Measurements from ENCODE around the gene MXRA7. TPM values are rescaled to one million over a fixed set of nuclear protein-coding genes. Genes with fewer than 3 reads are reported as not detected.

The MXRA7 gene
- total and polyA plus RNA-seq, 4 donors = 4.8 to 22.1 (median 11.3) TPM

- H3K9me3 ChIP-seq (ENCODE audit: control insufficient read depth in 4 of 4, low read length in 3 of 4) = no peaks in the 10 kb centered on the region
- no peak for DNase-seq (ENCODE audit: low spot score)
- 79% methylated on average over 1 of the region's 1 CpG for WGBS
- no peak for TF ChIP-seq NR2F2 (IDR thresholded peaks at IDR 0.05)
- no peak for TF ChIP-seq RAD21 (IDR thresholded peaks at IDR 0.05)
- TF ChIP-seq RXRA (IDR thresholded peaks at IDR 0.05) = no peak
- no peak for TF ChIP-seq HNF4G (IDR thresholded peaks at IDR 0.05)
- no peak for TF ChIP-seq FOXA1 (IDR thresholded peaks at IDR 0.05)
- TF ChIP-seq, protein P1, sequence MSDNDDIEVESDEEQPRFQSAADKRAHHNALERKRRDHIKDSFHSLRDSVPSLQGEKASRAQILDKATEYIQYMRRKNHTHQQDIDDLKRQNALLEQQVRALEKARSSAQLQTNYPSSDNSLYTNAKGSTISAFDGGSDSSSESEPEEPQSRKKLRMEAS (IDR thresholded peaks at IDR 0.05) = no peak
- no peak for TF ChIP-seq CTCF (IDR thresholded peaks at IDR 0.05; ENCODE audit: low read depth, low read length, missing input control)
- TF ChIP-seq ZBTB33 (IDR thresholded peaks at IDR 0.05) = no peak
- TF ChIP-seq FOXA2 (IDR thresholded peaks at IDR 0.05) = no peak
- TF ChIP-seq TAF1 (conservative IDR thresholded peaks at IDR 0.05) = no peak
- no peak for TF ChIP-seq JUND (IDR thresholded peaks at IDR 0.05)
- no peak for TF ChIP-seq GABPA (IDR thresholded peaks at IDR 0.05 in 1 of 2, conservative IDR thresholded peaks at IDR 0.05 in 1 of 2)
- TF ChIP-seq, protein P2, sequence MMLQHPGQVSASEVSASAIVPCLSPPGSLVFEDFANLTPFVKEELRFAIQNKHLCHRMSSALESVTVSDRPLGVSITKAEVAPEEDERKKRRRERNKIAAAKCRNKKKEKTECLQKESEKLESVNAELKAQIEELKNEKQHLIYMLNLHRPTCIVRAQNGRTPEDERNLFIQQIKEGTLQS (IDR thresholded peaks at IDR 0.05) = no peak
- no peak for TF ChIP-seq YY1 (IDR thresholded peaks at IDR 0.05)
- TF ChIP-seq HNF4A (conservative IDR thresholded peaks at IDR 0.05) = no peak
- TF ChIP-seq REST (IDR thresholded peaks at IDR 0.05) = no peak
- no peak for TF ChIP-seq SP1 (IDR thresholded peaks at IDR 0.05)
- TF ChIP-seq EGR1 (IDR thresholded peaks at IDR 0.05; ENCODE audit: low read depth in 2 of 2) = no peak
- peaks cover 6 to 43% (median 41%) of the 10 kb centered on the region in 4 donors for H3K4me1 ChIP-seq (ENCODE audit: control insufficient read depth in 4 of 4, insufficient read depth in 4 of 4, low read length in 3 of 4)
- H3K27me3 ChIP-seq (ENCODE audit: control insufficient read depth in 4 of 4, insufficient read depth in 4 of 4, low read length in 3 of 4) = no peaks in the 10 kb centered on the region
- peaks cover 11 to 38% (median 28%) of the 10 kb centered on the region in 4 donors for H3K36me3 ChIP-seq (ENCODE audit: control insufficient read depth in 4 of 4, insufficient read depth in 3 of 4, low read depth in 1 of 4, low read length in 3 of 4)
- no peak overlapping the region for H3K9ac ChIP-seq (ENCODE audit: low read depth in 1 of 2, low read length in 2 of 2)
- H3K27ac ChIP-seq (ENCODE audit: low read depth in 1 of 2, low read length in 2 of 2) = no peak overlapping the region
- no peak overlapping the region for H3K4me3 ChIP-seq (ENCODE audit: low read depth in 1 of 3, low read length in 3 of 3)
These were observed 22.8 kb upstream of the MXRA7 start for GRCh38 chr17:76733618-76733957.

Data from liver (tissue), 9 donors.